ENCODE data around the gene TMPRSS3.

The TMPRSS3 gene

DNA sequence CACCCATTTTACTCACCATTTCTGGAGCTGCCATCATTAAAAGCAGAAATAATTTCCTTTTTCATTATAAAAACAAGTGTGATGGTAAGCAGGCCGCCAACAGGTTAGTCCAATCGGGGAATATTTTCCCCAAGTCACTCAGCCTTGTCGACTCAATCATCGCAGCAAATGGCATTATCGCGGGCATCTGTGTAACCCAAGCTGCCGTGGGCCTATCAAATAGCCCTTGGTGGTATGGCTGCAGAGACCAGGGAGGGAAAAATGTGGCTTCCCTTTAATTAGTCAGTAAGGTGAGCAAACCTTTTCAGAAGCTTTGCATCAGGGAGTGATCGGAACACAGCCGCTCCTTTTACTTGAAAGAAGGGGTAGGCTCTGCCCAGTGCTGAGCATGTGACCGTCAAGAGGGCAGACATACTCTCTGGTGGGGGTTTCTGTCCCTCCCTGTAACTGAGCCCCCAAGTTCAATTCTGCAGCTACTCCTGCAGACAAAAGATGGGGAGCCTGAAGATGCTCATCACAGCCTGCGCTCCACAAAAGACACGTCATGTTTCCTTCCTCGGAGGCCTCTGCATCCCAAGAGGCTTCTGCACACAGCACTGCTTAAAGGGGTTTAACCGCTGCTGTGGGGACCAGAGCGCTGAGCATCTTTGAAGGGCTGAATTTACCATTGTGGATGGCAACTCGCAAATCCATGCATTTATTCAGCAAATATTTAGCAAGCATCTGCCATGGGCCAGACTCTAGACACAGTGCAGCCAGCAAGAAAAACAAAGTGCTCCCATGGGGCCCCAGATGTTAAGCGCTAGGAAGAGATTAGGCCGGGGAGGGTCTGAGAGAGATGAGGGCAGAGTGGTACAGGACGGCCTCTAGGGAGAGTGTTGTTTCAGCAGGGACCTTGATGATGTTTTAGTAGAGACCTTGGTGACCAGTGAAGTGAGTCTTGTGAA is 1.2 kb upstream of the TMPRSS3 start:
- TF ChIP-seq, protein P1, sequence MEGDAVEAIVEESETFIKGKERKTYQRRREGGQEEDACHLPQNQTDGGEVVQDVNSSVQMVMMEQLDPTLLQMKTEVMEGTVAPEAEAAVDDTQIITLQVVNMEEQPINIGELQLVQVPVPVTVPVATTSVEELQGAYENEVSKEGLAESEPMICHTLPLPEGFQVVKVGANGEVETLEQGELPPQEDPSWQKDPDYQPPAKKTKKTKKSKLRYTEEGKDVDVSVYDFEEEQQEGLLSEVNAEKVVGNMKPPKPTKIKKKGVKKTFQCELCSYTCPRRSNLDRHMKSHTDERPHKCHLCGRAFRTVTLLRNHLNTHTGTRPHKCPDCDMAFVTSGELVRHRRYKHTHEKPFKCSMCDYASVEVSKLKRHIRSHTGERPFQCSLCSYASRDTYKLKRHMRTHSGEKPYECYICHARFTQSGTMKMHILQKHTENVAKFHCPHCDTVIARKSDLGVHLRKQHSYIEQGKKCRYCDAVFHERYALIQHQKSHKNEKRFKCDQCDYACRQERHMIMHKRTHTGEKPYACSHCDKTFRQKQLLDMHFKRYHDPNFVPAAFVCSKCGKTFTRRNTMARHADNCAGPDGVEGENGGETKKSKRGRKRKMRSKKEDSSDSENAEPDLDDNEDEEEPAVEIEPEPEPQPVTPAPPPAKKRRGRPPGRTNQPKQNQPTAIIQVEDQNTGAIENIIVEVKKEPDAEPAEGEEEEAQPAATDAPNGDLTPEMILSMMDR (IDR thresholded peaks at IDR 0.05; ENCODE audit: borderline replicate concordance, insufficient read depth, low read depth, low read length) = no peak
- H3K4me3 ChIP-seq (ENCODE audit: low read depth, low read length) = no peak overlapping the region

DNA sequence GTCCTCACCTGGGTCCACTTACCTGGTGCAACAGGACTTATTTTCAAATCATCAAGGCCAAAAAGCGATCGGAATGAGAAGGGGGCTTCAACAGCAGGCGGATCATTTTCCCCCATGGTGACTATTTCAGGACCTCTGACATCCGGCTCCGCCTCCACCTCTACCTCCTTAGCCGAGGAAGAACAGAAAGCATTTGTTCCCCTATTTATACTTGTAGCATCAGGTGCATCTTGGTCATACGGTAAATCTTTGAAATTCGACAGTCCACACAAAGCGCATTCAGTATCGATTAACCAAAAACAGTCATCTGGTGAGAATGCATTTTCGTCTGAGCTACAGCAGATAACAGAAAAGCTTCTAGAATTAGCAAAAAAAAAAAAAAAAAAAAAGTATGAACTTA is 550 bp downstream of the TMPRSS3 start:
- no peak overlapping the region for H3K4me3 ChIP-seq (ENCODE audit: low read depth, low read length)

DNA sequence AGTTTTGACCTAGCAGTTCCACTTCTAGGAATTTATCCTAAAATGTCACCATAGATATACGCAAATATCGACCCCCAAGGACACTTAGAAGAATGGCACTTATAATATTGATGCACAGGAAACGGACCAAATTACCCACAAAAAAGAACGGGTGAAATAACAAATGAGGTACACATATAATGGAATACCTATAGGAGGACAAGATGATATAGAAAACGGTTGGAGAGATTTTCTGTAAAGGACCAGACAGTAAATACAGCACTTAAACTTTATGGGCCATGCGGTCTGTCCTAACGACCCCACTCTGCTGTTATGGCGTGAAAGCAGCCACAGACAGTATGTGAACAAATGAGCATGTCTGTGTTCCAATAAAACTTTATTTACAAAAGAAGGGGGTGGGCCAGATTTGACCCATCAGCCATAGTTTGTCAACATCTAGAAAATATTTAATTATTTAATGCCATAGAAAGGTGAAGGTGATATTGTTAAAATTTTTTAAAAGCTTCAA is 2.4 kb downstream of the TMPRSS3 start:
- TF ChIP-seq, protein P1 (IDR thresholded peaks at IDR 0.05; ENCODE audit: borderline replicate concordance, insufficient read depth, low read depth, low read length) = no peak

More for the DNA sequence above, 550 bp downstream of the TMPRSS3 start:
- TF ChIP-seq, protein P1 (IDR thresholded peaks at IDR 0.05; ENCODE audit: borderline replicate concordance, insufficient read depth, low read depth, low read length) = no peak

DNA sequence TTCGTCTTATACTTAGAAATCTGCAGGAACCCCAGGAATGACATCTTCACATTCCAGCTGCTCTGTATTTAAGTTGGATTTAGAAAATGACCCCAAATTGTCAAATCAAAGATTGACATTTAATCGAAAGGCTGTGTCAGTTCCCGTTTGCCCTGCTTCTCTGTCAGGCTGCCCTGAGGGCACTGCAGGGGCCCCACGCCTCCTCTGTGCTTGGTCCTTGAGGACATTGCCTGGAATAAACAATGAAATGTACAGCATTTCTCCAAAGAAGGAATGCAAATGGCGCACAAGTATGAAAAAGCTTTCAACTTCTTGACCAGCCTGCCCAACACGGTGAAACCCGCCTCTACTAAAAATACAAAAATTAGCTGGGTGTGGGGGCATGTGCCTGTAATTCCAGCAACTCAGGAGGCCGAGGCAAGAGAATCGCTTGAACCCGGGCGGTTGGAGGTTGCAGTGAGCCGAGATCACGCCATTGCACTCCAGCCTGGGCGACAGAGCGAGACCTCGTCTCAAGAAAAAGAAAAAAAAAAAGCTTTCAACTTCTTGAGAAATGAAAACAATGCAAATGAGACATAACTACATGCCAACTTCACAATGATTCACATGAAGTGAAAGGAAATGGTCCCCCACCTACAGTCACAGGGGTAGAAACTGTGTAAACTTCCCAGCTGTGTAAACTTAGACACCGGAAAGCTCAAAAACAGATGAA is 3.0 kb downstream of the TMPRSS3 start:
- TF ChIP-seq, protein P1 (IDR thresholded peaks at IDR 0.05; ENCODE audit: borderline replicate concordance, insufficient read depth, low read depth, low read length) = no peak

More for the DNA sequence above, 2.4 kb downstream of the TMPRSS3 start:
- no peak overlapping the region for H3K4me3 ChIP-seq (ENCODE audit: low read depth, low read length)

DNA sequence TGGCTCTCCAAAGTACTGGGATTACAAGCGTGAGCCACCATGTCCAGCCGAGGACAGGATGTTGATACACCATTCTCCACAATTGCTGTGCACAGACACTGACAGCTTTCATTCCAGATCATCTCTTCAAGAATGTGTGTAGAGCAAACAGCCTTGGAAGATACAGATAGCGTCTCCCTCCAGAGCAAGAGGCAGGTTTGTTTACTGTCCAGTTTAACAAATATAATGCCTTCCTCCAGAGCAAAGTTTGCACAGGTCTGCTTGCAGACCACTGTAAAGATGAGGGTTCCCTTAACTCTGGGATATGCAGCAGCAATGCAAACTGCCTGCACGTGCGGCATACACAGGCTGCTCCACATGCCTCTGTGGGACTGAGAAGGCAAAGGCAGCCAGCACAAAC is 4.6 kb downstream of the TMPRSS3 start:
- TF ChIP-seq, protein P1 (IDR thresholded peaks at IDR 0.05; ENCODE audit: borderline replicate concordance, insufficient read depth, low read depth, low read length) = no peak
- no peak overlapping the region for H3K4me3 ChIP-seq (ENCODE audit: low read depth, low read length)

More for the DNA sequence above, 3.0 kb downstream of the TMPRSS3 start:
- H3K4me3 ChIP-seq (ENCODE audit: low read depth, low read length) = no peak overlapping the region

DNA sequence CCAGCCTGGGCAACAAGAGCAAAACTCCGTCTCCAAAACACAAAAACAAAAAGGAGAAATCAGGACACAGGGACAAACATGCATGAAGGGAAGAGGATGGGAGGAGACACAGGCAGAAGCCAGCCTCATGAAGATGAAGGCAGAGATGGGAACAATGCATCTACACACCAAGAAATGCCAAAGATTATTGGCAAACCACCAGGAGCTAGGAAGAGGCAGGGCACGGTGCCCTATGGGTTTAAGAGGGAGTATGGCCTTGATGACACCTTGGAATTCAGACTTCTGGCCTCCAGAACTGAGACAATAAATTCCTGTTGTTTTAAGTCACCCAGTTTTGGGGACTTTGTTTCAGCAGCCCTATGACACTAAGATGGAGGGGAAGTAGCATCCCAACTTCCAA is 5.2 kb downstream of the TMPRSS3 start:
- H3K4me3 ChIP-seq (ENCODE audit: low read depth, low read length) = no peak overlapping the region

More for the DNA sequence above, 5.2 kb downstream of the TMPRSS3 start:
- TF ChIP-seq, protein P1 (IDR thresholded peaks at IDR 0.05; ENCODE audit: borderline replicate concordance, insufficient read depth, low read depth, low read length) = no peak
